ENCODE data around the gene TCF7. TPM values are rescaled to one million over a fixed set of nuclear protein-coding genes. Genes with fewer than 3 reads are reported as not detected.
A peak's percentile ranks its signal among the peaks of the same experiment; 100 is the strongest.

The TCF7 gene
- polyA plus RNA-seq, 1 of the 3 experiments (the other 2 are of a cell fraction) = 2.7 TPM

DNA sequence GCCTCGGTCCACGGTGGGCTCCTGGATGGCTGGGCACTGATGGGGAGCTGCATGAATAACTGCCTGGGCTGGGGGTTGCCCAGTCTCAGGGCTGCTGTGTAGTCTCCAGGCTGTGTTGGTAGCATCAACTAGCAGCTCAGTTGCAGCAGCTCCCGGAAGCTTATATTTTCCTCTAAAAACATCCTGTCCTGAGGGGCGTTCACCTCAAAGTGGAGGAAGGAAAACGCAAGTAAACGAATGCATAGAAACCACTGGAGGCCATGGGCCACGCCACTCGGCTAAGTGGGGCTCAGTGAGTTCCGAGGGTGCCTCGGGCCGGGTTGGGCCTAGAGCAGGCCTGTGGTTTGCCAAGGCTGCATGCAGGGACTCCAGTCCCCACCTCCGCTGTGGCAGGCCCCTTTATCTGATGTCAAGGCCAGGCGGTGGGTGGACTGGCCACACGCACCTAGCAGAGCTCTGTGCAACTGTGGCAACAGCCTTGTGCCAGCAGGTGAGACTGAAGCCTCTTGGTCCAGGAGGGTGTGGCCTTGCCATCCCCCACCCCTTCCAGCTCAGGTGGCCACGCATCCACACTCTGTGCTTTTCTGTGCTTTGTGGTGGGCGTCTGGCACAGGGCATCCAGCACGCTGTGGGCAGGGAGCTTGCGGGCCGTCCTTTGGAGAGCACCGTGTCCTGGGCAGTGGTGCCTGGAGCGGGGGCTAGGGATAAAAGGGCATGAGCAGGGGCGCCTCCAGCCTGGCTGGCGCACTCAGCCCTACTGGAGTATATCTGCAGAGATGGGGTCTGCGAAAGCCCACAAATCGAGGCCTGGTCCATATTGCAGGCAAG lies 15.1 kb downstream of the TCF7 start:
- no peaks in the 10 kb centered on the region for H3K79me2 ChIP-seq (ENCODE audit: insufficient read depth)
- DNase-seq = peak; percentile 53

DNA sequence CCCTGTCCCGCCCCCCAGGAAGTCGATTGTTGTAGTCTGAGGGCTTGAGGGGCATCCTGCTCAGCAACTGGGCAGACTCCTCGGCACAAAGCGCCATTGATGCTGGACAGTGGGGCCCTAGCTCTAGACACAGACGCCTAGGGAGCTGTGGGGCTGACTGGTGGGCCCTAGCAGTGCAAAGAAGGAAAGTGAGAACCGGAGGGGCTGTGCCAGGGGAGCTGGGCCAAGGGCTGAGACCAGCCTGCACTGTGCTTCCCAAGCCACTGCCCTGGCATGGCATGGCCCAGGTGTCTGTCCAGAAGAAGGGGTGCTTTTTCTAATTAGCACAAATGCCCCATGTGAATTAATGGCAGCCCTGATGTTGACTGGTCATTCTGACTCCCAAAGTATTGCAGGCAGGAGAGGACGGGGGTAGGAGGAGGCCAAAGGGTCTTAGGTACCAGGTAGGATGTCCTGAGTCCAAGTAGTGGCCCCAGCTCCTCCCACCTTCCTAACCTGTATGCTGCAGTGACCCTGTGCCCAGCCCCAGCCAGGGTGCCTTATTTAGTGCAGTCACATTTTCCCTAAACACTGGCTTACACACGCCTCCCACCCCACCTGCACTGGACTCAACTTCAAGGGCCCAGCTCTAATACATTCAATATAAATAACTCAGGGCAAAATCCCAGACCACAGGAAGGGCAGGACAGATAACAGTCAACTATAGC lies 15.9 kb downstream of the TCF7 start:
- Histone ChIP-seq H2AFZ (ENCODE audit: low read depth) (no peak overlapping the region), H3K27me3 (ENCODE audit: insufficient read depth) (no peaks in the 10 kb centered on the region), H3K27ac (ENCODE audit: low read depth in 2 of 2, low read length in 1 of 2) (peak overlapping the region in 1 of 2 experiments; percentile 74; a peak in 1 of 4 replicates), H3K79me2 (ENCODE audit: insufficient read depth) (no peaks in the 10 kb centered on the region), H3K4me2 (no peak overlapping the region), H3K9me3 (no peaks in the 10 kb centered on the region), H3K9me2 (no peaks in the 10 kb centered on the region), H3K9ac (no peak overlapping the region), H3F3A (replicated peaks; ENCODE audit: insufficient read depth) (peaks cover 18% of the 10 kb centered on the region), H3K36me3 (replicated peaks in 1 of 2; ENCODE audit: control insufficient read depth in 1 of 2, insufficient read depth in 2 of 2, low read length in 1 of 2) (peaks cover 5 to 35% of the 10 kb centered on the region in 2 experiments), H3K4me3 (ENCODE audit: low read depth in 2 of 2, low read length in 1 of 2) (no peak overlapping the region), H3K4me1 (ENCODE audit: control insufficient read depth in 1 of 2, insufficient read depth in 2 of 2, low read depth in 1 of 2, low read length in 1 of 2) (peaks cover 22 to 80% of the 10 kb centered on the region in 2 experiments), H4K20me1 (ENCODE audit: insufficient read depth) (peaks cover 16% of the 10 kb centered on the region)
- POLR2A ChIA-PET = interaction anchor here (1.6 kb wide), 1 partner anchor 10 kb away, joined by 6 read pairs; no protein-coding TSS in a partner anchor
- CTCF ChIA-PET = interaction anchor here (1.3 to 11.5 kb wide), 5 partner anchors 9 to 90 kb away, joined by 4 to 152 read pairs (median 12); no protein-coding TSS in a partner anchor
- DNase-seq = no peak
- 100% methylated on average over 3 of the region's 8 CpGs for WGBS (ENCODE audit: low lambda C conversion rate)
- TF ChIP-seq YY1 (IDR thresholded peaks at IDR 0.05; ENCODE audit: low read depth) = no peak
- TF ChIP-seq ELF1 (IDR thresholded peaks at IDR 0.05) = no peak
- TF ChIP-seq, protein P1, sequence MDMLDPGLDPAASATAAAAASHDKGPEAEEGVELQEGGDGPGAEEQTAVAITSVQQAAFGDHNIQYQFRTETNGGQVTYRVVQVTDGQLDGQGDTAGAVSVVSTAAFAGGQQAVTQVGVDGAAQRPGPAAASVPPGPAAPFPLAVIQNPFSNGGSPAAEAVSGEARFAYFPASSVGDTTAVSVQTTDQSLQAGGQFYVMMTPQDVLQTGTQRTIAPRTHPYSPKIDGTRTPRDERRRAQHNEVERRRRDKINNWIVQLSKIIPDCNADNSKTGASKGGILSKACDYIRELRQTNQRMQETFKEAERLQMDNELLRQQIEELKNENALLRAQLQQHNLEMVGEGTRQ (IDR thresholded peaks at IDR 0.05; ENCODE audit: borderline replicate concordance, low read depth, low read length) = no peak
- no peak for TF ChIP-seq MEF2A (IDR thresholded peaks at IDR 0.05; ENCODE audit: borderline replicate concordance, low read depth)
- TF ChIP-seq TEAD4 (IDR thresholded peaks at IDR 0.05; ENCODE audit: borderline replicate concordance, insufficient read depth) = no peak
- TF ChIP-seq, protein P2, sequence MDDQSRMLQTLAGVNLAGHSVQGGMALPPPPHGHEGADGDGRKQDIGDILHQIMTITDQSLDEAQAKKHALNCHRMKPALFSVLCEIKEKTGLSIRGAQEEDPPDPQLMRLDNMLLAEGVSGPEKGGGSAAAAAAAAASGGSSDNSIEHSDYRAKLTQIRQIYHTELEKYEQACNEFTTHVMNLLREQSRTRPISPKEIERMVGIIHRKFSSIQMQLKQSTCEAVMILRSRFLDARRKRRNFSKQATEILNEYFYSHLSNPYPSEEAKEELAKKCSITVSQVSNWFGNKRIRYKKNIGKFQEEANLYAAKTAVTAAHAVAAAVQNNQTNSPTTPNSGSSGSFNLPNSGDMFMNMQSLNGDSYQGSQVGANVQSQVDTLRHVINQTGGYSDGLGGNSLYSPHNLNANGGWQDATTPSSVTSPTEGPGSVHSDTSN (IDR thresholded peaks at IDR 0.05) = no peak
- no peak for TF ChIP-seq EP300 (IDR thresholded peaks at IDR 0.05; ENCODE audit: borderline replicate concordance in 1 of 2, low read depth in 1 of 2, low read length in 1 of 2)
- no peak for TF ChIP-seq NRF1 (IDR thresholded peaks at IDR 0.05; ENCODE audit: low read depth, low read length)
- TF ChIP-seq MXI1 (IDR thresholded peaks at IDR 0.05; ENCODE audit: low read depth, low read length) = no peak
- TF ChIP-seq TAF1 (IDR thresholded peaks at IDR 0.05; ENCODE audit: borderline replicate concordance, low read depth, low read length) = no peak
- TF ChIP-seq, protein P3, sequence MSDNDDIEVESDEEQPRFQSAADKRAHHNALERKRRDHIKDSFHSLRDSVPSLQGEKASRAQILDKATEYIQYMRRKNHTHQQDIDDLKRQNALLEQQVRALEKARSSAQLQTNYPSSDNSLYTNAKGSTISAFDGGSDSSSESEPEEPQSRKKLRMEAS (IDR thresholded peaks at IDR 0.05; ENCODE audit: low read depth) = no peak
- TF ChIP-seq, protein P4, sequence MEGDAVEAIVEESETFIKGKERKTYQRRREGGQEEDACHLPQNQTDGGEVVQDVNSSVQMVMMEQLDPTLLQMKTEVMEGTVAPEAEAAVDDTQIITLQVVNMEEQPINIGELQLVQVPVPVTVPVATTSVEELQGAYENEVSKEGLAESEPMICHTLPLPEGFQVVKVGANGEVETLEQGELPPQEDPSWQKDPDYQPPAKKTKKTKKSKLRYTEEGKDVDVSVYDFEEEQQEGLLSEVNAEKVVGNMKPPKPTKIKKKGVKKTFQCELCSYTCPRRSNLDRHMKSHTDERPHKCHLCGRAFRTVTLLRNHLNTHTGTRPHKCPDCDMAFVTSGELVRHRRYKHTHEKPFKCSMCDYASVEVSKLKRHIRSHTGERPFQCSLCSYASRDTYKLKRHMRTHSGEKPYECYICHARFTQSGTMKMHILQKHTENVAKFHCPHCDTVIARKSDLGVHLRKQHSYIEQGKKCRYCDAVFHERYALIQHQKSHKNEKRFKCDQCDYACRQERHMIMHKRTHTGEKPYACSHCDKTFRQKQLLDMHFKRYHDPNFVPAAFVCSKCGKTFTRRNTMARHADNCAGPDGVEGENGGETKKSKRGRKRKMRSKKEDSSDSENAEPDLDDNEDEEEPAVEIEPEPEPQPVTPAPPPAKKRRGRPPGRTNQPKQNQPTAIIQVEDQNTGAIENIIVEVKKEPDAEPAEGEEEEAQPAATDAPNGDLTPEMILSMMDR (IDR thresholded peaks at IDR 0.05) = no peak
- TF ChIP-seq FOXM1 (IDR thresholded peaks at IDR 0.05; ENCODE audit: low read depth) = no peak

More for the DNA sequence above, 15.1 kb downstream of the TCF7 start:
- H3K9me3 ChIP-seq = no peaks in the 10 kb centered on the region
- H3K9me2 ChIP-seq = no peaks in the 10 kb centered on the region
- no peak overlapping the region for H2AFZ ChIP-seq (ENCODE audit: low read depth)
- H3K27ac ChIP-seq (ENCODE audit: low read depth in 2 of 2, low read length in 1 of 2) = peak overlapping the region in 1 of 2 experiments; percentile 74; a peak in 1 of 4 replicates
- TF ChIP-seq, protein P5, sequence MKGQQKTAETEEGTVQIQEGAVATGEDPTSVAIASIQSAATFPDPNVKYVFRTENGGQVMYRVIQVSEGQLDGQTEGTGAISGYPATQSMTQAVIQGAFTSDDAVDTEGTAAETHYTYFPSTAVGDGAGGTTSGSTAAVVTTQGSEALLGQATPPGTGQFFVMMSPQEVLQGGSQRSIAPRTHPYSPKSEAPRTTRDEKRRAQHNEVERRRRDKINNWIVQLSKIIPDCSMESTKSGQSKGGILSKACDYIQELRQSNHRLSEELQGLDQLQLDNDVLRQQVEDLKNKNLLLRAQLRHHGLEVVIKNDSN (IDR thresholded peaks at IDR 0.05; ENCODE audit: borderline replicate concordance, low read depth) = no peak
- peak; percentile 53; the same call in 1 of the 2 replicates for TF ChIP-seq GATA2 (CRISPR knock-in tag; IDR thresholded peaks at IDR 0.05)
- TF ChIP-seq, protein P2 (IDR thresholded peaks at IDR 0.05) = no peak
- TF ChIP-seq CHD2 (IDR thresholded peaks at IDR 0.05; ENCODE audit: low read length, partially characterized antibody) = peak; percentile 24
- no peak for TF ChIP-seq MEF2A (IDR thresholded peaks at IDR 0.05; ENCODE audit: borderline replicate concordance, low read depth)
- TF ChIP-seq MXI1 (IDR thresholded peaks at IDR 0.05; ENCODE audit: low read depth, low read length) = no peak
- no peak for TF ChIP-seq JUND (IDR thresholded peaks at IDR 0.05)
- no peak for TF ChIP-seq RCOR1 (IDR thresholded peaks at IDR 0.05; ENCODE audit: low read length)
- TF ChIP-seq EP300 (IDR thresholded peaks at IDR 0.05; ENCODE audit: borderline replicate concordance in 1 of 2, low read depth in 1 of 2, low read length in 1 of 2) = no peak
- H3F3A ChIP-seq (replicated peaks; ENCODE audit: insufficient read depth) = peaks cover 24% of the 10 kb centered on the region
- no peaks in the 10 kb centered on the region for H3K27me3 ChIP-seq (ENCODE audit: insufficient read depth)
- H3K4me3 ChIP-seq (ENCODE audit: low read depth in 2 of 2, low read length in 1 of 2) = no peak overlapping the region
- POLR2A ChIA-PET = interaction anchor here (1.6 kb wide), 1 partner anchor 11 kb away, joined by 6 read pairs; no protein-coding TSS in a partner anchor
- peaks cover 5 to 33% of the 10 kb centered on the region in 2 experiments for H3K36me3 ChIP-seq (replicated peaks in 1 of 2; ENCODE audit: control insufficient read depth in 1 of 2, insufficient read depth in 2 of 2, low read length in 1 of 2)
- H3K9ac ChIP-seq = no peak overlapping the region
- CTCF ChIA-PET = interaction anchor here (1.1 to 11.5 kb wide), 7 partner anchors 10 to 103 kb away, joined by 4 to 152 read pairs (median 5); no protein-coding TSS in a partner anchor
- H3K4me1 ChIP-seq (ENCODE audit: control insufficient read depth in 1 of 2, insufficient read depth in 2 of 2, low read depth in 1 of 2, low read length in 1 of 2) = peaks cover 30 to 87% of the 10 kb centered on the region in 2 experiments
- 98% methylated on average over 20 of the region's 25 CpGs for WGBS (ENCODE audit: low lambda C conversion rate)
- H3K4me2 ChIP-seq = no peak overlapping the region
- H4K20me1 ChIP-seq (ENCODE audit: insufficient read depth) = peaks cover 21% of the 10 kb centered on the region

All from SK-N-SH (cell line).